HG03103 (cell line): ENCODE measurements around the gene TBX2.

Experiments used
- ATAC-seq: cut with Tn5 transposase; IDR thresholded peaks from one replicate; pipeline ENCODE4 v1.9.1; 2021; ENCODE audit warnings: low read depth; ENCODE audit not compliant: unreplicated experiment

TBX2 gene

GRCh38 chr17:61368049-61368831 lies 31.4 kb upstream of the TBX2 start:
- no peak for ATAC-seq

- no peak for ATAC-seq
These were observed 30.7 kb upstream of the TBX2 start for GRCh38 chr17:61368832-61369450.

- no peak for ATAC-seq
These were observed 29.9 kb upstream of the TBX2 start for GRCh38 chr17:61369751-61370150.

- no peak for ATAC-seq
These were observed 28.5 kb upstream of the TBX2 start for GRCh38 chr17:61371179-61371578.

- ATAC-seq = no peak
These were observed 28.0 kb upstream of the TBX2 start for GRCh38 chr17:61371606-61372005.

- no peak for ATAC-seq
These were observed 27.2 kb upstream of the TBX2 start for GRCh38 chr17:61372436-61372835.

GRCh38 chr17:61376931-61377838 lies 22.5 kb upstream of the TBX2 start:
- ATAC-seq = no peak

GRCh38 chr17:61378658-61379456 lies 20.8 kb upstream of the TBX2 start:
- ATAC-seq = no peak

- ATAC-seq = no peak
These were observed 20.0 kb upstream of the TBX2 start for GRCh38 chr17:61379457-61380216.

- no peak for ATAC-seq
These were observed 19.3 kb upstream of the TBX2 start for GRCh38 chr17:61380217-61380835.

- ATAC-seq = no peak
These were observed 18.7 kb upstream of the TBX2 start for GRCh38 chr17:61380836-61381525.

GRCh38 chr17:61381537-61381936 lies 18.1 kb upstream of the TBX2 start:
- no peak for ATAC-seq

GRCh38 chr17:61382796-61383688 lies 16.6 kb upstream of the TBX2 start:
- ATAC-seq = no peak

GRCh38 chr17:61383689-61384201 lies 15.9 kb upstream of the TBX2 start:
- ATAC-seq = no peak

GRCh38 chr17:61384354-61384691 lies 15.3 kb upstream of the TBX2 start:
- ATAC-seq = no peak

- no peak for ATAC-seq
These were observed 14.7 kb upstream of the TBX2 start for GRCh38 chr17:61384692-61385576.
